GM23338 (cell line): ENCODE data around the gene LSM11. TPM values are rescaled to one million over a fixed set of nuclear protein-coding genes. Genes with fewer than 3 reads are reported as not detected.

Experiments
- ATAC-seq: fragments of 200-7000 bp; cut with Tn5 transposase; 3 replicates; pipeline ENCODE4 v1.9.1; 2020
- DNase-seq: peaks from one replicate; pipeline ENCODE4 v3.0.0-alpha.2; 2015; ENCODE audit warnings: low spot score
- H2AFZ ChIP-seq: fragments of 200-600 bp; sonication (generic); 2 replicates; pipeline ENCODE4 v1.8.0; 2016; ENCODE audit warnings: antibody characterized with exemption, mild to moderate bottlenecking, moderate library complexity
- H3F3A ChIP-seq: fragments of 200-600 bp; sonication (generic); replicated peaks from 2 replicates; pipeline ENCODE4 v1.8.0; 2017; ENCODE audit warnings: antibody characterized with exemption, mixed run types, low read depth
- H3K27ac ChIP-seq: fragments of 200-600 bp; sonication (generic); 2 replicates; pipeline ENCODE4 v1.6.1; 2016; ENCODE audit warnings: low read depth
- H3K27me3 ChIP-seq: fragments of 200-600 bp; sonication (generic); 2 replicates; pipeline ENCODE4 v1.8.0; 2016; ENCODE audit warnings: mild to moderate bottlenecking, mixed run types, moderate library complexity; ENCODE audit not compliant: insufficient read depth
- H3K36me3 ChIP-seq: fragments of 200-600 bp; sonication (generic); 2 replicates; pipeline ENCODE4 v1.8.0; 2016; ENCODE audit warnings: mild to moderate bottlenecking; ENCODE audit not compliant: insufficient read depth
- H3K4me1 ChIP-seq: fragments of 200-600 bp; sonication (generic); 2 replicates; pipeline ENCODE4 v1.8.0; 2016; ENCODE audit warnings: mild to moderate bottlenecking, moderate library complexity; ENCODE audit not compliant: insufficient read depth
- H3K4me2 ChIP-seq: fragments of 200-600 bp; sonication (generic); 2 replicates; pipeline ENCODE4 v1.7.1; 2017; ENCODE audit warnings: mixed run types
- H3K4me3 ChIP-seq: fragments of 200-600 bp; sonication (generic); 2 replicates; pipeline ENCODE4 v1.6.1; 2016; ENCODE audit warnings: mixed run types
- H3K79me2 ChIP-seq: fragments of 200-600 bp; sonication (generic); replicated peaks from 2 replicates; pipeline ENCODE4 v1.8.0; 2017; ENCODE audit warnings: mild to moderate bottlenecking; ENCODE audit not compliant: insufficient read depth
- H3K9me2 ChIP-seq: fragments of 200-600 bp; sonication (generic); 2 replicates; pipeline ENCODE4 v1.8.0; 2017; ENCODE audit not compliant: insufficient read depth
- H4K20me1 ChIP-seq: fragments of 200-600 bp; sonication (generic); replicated peaks from 2 replicates; pipeline ENCODE4 v1.8.0; 2017; ENCODE audit warnings: mild to moderate bottlenecking; ENCODE audit not compliant: insufficient read depth
- H3K27ac Mint-ChIP-seq: 2 replicates; pipeline ENCODE4 v1.8.0; 2020; ENCODE audit warnings: inconsistent platforms, mild to moderate bottlenecking, moderate library complexity, mixed read lengths
- H3K27me3 Mint-ChIP-seq: 3 replicates; pipeline ENCODE4 v1.8.0; 2022; ENCODE audit warnings: low read depth, mild to moderate bottlenecking, moderate library complexity, mixed read lengths, inconsistent platforms; ENCODE audit not compliant: insufficient read depth, poor library complexity
- H3K36me3 Mint-ChIP-seq: 3 replicates; pipeline ENCODE4 v1.8.0; 2021; ENCODE audit warnings: low read depth, mild to moderate bottlenecking, inconsistent platforms, moderate library complexity, mixed read lengths
- H3K4me1 Mint-ChIP-seq: 3 replicates; pipeline ENCODE4 v1.8.0; 2020; ENCODE audit warnings: mild to moderate bottlenecking, inconsistent platforms, mixed read lengths
- H3K4me3 Mint-ChIP-seq: 3 replicates; pipeline ENCODE4 v1.8.0; 2021; ENCODE audit warnings: moderate library complexity, mild to moderate bottlenecking, inconsistent platforms, mixed read lengths
- H3K9me3 Mint-ChIP-seq: 3 replicates; pipeline ENCODE4 v1.8.0; 2020; ENCODE audit warnings: moderate library complexity, mild to moderate bottlenecking, inconsistent platforms, mixed read lengths
- CREB1 ChIP-seq: fragments of 250-450 bp; sonication (Bioruptor Pico); IDR thresholded peaks from 2 replicates; pipeline ENCODE4 v1.5.0; 2020; ENCODE audit warnings: low read depth, mild to moderate bottlenecking, moderate library complexity
- CTCF ChIP-seq, 2 experiments: fragments of 200-600 bp in 1 of 2; sonication (generic) in 1 of 2; conservative IDR thresholded peaks; 2 replicates each; pipeline versions ENCODE4 v1.5.1 to v1.6.1; 2016 to 2017; ENCODE audit warnings: antibody characterized with exemption in 2 of 2, low read depth in 2 of 2, mild to moderate bottlenecking in 2 of 2, moderate library complexity in 1 of 2
- ETS1 ChIP-seq: IDR thresholded peaks from 2 replicates; pipeline ENCODE4 v1.6.1; 2016; ENCODE audit warnings: antibody characterized with exemption
- EZH2 ChIP-seq: fragments of 200-600 bp; sonication (generic); IDR thresholded peaks from one replicate; pipeline ENCODE4 v1.8.0; 2017; ENCODE audit warnings: antibody characterized with exemption, mild to moderate bottlenecking, low read depth; ENCODE audit not compliant: unreplicated experiment
- EZH2phosphoT487 ChIP-seq: fragments of 200-600 bp; sonication (generic); IDR thresholded peaks from one replicate; pipeline ENCODE4 v1.8.1; 2018; ENCODE audit warnings: antibody characterized with exemption; ENCODE audit not compliant: unreplicated experiment
- JUNB ChIP-seq: IDR thresholded peaks from one replicate; pipeline ENCODE4 v1.6.1; 2016; ENCODE audit warnings: antibody characterized with exemption; ENCODE audit not compliant: unreplicated experiment
- NANOG ChIP-seq: IDR thresholded peaks from 2 replicates; pipeline ENCODE4 v1.6.1; 2016; ENCODE audit warnings: antibody characterized with exemption, borderline replicate concordance
- POLR2AphosphoS5 ChIP-seq: IDR thresholded peaks from 2 replicates; pipeline ENCODE4 v1.6.1; 2016; ENCODE audit warnings: antibody characterized with exemption, low read depth
- REST ChIP-seq: IDR thresholded peaks from one replicate; pipeline ENCODE4 v1.6.1; 2018; ENCODE audit warnings: antibody characterized with exemption; ENCODE audit not compliant: unreplicated experiment
- STAT1 ChIP-seq: IDR thresholded peaks from one replicate; pipeline ENCODE4 v1.6.1; 2016; ENCODE audit warnings: antibody characterized with exemption; ENCODE audit not compliant: unreplicated experiment
- ZNF114 ChIP-seq: fragments of 250-450 bp; sonication (Bioruptor Pico); IDR thresholded peaks from 2 replicates; pipeline ENCODE4 v1.5.0; 2020; ENCODE audit warnings: mild to moderate bottlenecking, moderate library complexity
- ZNF331 ChIP-seq: fragments of 250-450 bp; sonication (Bioruptor Pico); IDR thresholded peaks from 2 replicates; pipeline ENCODE4 v1.5.0; 2020; ENCODE audit warnings: low read depth, mild to moderate bottlenecking, moderate library complexity
- ZNF462 ChIP-seq: fragments of 250-450 bp; sonication (Bioruptor Pico); IDR thresholded peaks from 2 replicates; pipeline ENCODE4 v1.5.0; 2020; ENCODE audit warnings: mild to moderate bottlenecking, moderate library complexity
- polyA plus RNA-seq: library from polyadenylated mRNA; unstranded; fragments of >200 nt; fragmentation: Nextera tagmentation; extraction: Ambion mirVana; gene quantifications from 2 replicates; pipeline ENCODE4 v1.2.1, GENCODE V29; 2016
- total RNA-seq: library from RNA; depleted of rRNA; stranded (reverse); fragments of >200 nt; shearing (Covaris generic); gene quantifications from 2 replicates; pipeline ENCODE4 v1.2.3, GENCODE V29; 2014

LSM11 gene
- total and polyA plus RNA-seq, 2 experiments from 2014 or later: 1.2 to 3.8 TPM

GRCh38 chr5:157709346-157709745 lies 34.2 kb upstream of the LSM11 start:
- Histone ChIP-seq H3K4me3 (no peak overlapping the region), H3K4me2 (no peak overlapping the region), H3F3A (no peaks in the 10 kb centered on the region), H3K79me2 (no peaks in the 10 kb centered on the region), H3K36me3 (no peaks in the 10 kb centered on the region), H4K20me1 (no peaks in the 10 kb centered on the region), H3K27ac (no peak overlapping the region), H3K4me1 (no peaks in the 10 kb centered on the region), H2AFZ (no peak overlapping the region), H3K9me2 (no peaks in the 10 kb centered on the region), H3K27me3 (no peaks in the 10 kb centered on the region)
- no peak for DNase-seq
- Mint-ChIP-seq H3K4me1 (no peaks in the 10 kb centered on the region), H3K9me3 (no peaks in the 10 kb centered on the region), H3K27ac (no peak overlapping the region), H3K36me3 (no peaks in the 10 kb centered on the region), H3K4me3 (no peak overlapping the region), H3K27me3 (peaks cover 2% of the 10 kb centered on the region)
- no peak for TF ChIP-seq POLR2AphosphoS5
- no peak for TF ChIP-seq EZH2
- no peak for TF ChIP-seq EZH2phosphoT487
- no peak for TF ChIP-seq NANOG
- TF ChIP-seq JUNB: no peak
- no peak for TF ChIP-seq STAT1
- TF ChIP-seq CTCF (conservative IDR thresholded peaks at IDR 0.05; ENCODE audit: low read depth in 2 of 2): no peak
- no peak for TF ChIP-seq ZNF462 (CRISPR knock-in tag)
- no peak for TF ChIP-seq CREB1
- TF ChIP-seq ZNF331 (CRISPR knock-in tag): no peak
- TF ChIP-seq ETS1: no peak
- TF ChIP-seq ZNF114 (CRISPR knock-in tag): no peak
- TF ChIP-seq REST: no peak
- ATAC-seq: no peak
